HepG2 (cell line): ENCODE results near the gene SLC10A1. TPM values are rescaled to one million over a fixed set of nuclear protein-coding genes. Genes with fewer than 3 reads are reported as not detected.

Source experiments
- AHR ChIP-seq: IDR thresholded peaks from 2 replicates; pipeline ENCODE4 v1.6.1; 2018; ENCODE audit warnings: missing genetic modification reagents, missing compliant biosample characterization
- EEA1 ChIP-seq: sonication (generic); formaldehyde crosslinking; IDR thresholded peaks from 2 replicates; pipeline ENCODE4 v1.5.1; 2020; ENCODE audit warnings: mild to moderate bottlenecking, missing genetic modification reagents, borderline replicate concordance
- FOSL1 ChIP-seq: sonication (generic); formaldehyde crosslinking; IDR thresholded peaks from 2 replicates; pipeline ENCODE4 v1.9.0; 2021; ENCODE audit warnings: missing genetic modification reagents, borderline replicate concordance
- HCFC1 ChIP-seq: fragments of 150-350 bp; IDR thresholded peaks from 2 replicates; pipeline ENCODE4 v1.6.1; 2014; ENCODE audit warnings: low read depth, low read length
- HDAC1 ChIP-seq: sonication (generic); formaldehyde crosslinking; IDR thresholded peaks from 2 replicates; pipeline ENCODE4 v1.5.1; 2020; ENCODE audit warnings: mild to moderate bottlenecking, missing genetic modification reagents
- HMG20A ChIP-seq: IDR thresholded peaks from 2 replicates; pipeline ENCODE4 v1.6.1; 2016; ENCODE audit warnings: borderline replicate concordance
- JDP2 ChIP-seq: sonication (generic); formaldehyde crosslinking; IDR thresholded peaks from 2 replicates; pipeline ENCODE4 v1.8.1; 2022; ENCODE audit warnings: missing genetic modification reagents, borderline replicate concordance
- KDM6A ChIP-seq: IDR thresholded peaks from 2 replicates; pipeline ENCODE4 v1.6.1; 2016; ENCODE audit warnings: low read depth
- MED1 ChIP-seq: sonication (generic); formaldehyde crosslinking; IDR thresholded peaks from 2 replicates; pipeline ENCODE4 v1.4.0; 2020; ENCODE audit warnings: missing genetic modification reagents
- MEIS1 ChIP-seq: sonication (generic); formaldehyde crosslinking; IDR thresholded peaks from 2 replicates; pipeline ENCODE4 v1.9.0; 2021; ENCODE audit warnings: mild to moderate bottlenecking, missing genetic modification reagents, moderate library complexity, borderline replicate concordance
- MIXL1 ChIP-seq: IDR thresholded peaks from 2 replicates; pipeline ENCODE4 v1.6.1; 2016
- NFE2 ChIP-seq: sonication (generic); formaldehyde crosslinking; IDR thresholded peaks from 2 replicates; pipeline ENCODE4 v1.4.0; 2020; ENCODE audit warnings: missing genetic modification reagents
- TAF15 ChIP-seq: fragments of 200-400 bp; formaldehyde crosslinking; IDR thresholded peaks from one replicate; pipeline ENCODE4 v1.6.1; 2018; ENCODE audit warnings: mild to moderate bottlenecking, low read depth, low read length; ENCODE audit not compliant: poor library complexity, severe bottlenecking
- THAP7 ChIP-seq: sonication (generic); formaldehyde crosslinking; IDR thresholded peaks from 2 replicates; pipeline ENCODE4 v1.8.1; 2023; ENCODE audit warnings: mild to moderate bottlenecking, missing genetic modification reagents
- THAP9 ChIP-seq: sonication (generic); formaldehyde crosslinking; IDR thresholded peaks from 2 replicates; pipeline ENCODE4; 2020; ENCODE audit warnings: missing genetic modification reagents, mild to moderate bottlenecking, borderline replicate concordance
- ZMYM2 ChIP-seq: sonication (generic); formaldehyde crosslinking; IDR thresholded peaks from 2 replicates; pipeline ENCODE4 v1.8.0; 2022; ENCODE audit warnings: mild to moderate bottlenecking, missing genetic modification reagents
- ZNF512B ChIP-seq: sonication (generic); formaldehyde crosslinking; IDR thresholded peaks from 2 replicates; pipeline ENCODE4 v1.5.1; 2020; ENCODE audit warnings: missing genetic modification reagents, mild to moderate bottlenecking, borderline replicate concordance
- ZNF574 ChIP-seq: sonication (generic); formaldehyde crosslinking; IDR thresholded peaks from 2 replicates; pipeline ENCODE4 v1.4.0; 2020; ENCODE audit warnings: missing genetic modification reagents
- ZNF737 ChIP-seq: sonication (generic); formaldehyde crosslinking; IDR thresholded peaks from 2 replicates; pipeline ENCODE4 v1.5.0; 2020; ENCODE audit warnings: missing genetic modification reagents, mild to moderate bottlenecking, borderline replicate concordance
- ZNF784 ChIP-seq: sonication (generic); formaldehyde crosslinking; IDR thresholded peaks from 2 replicates; pipeline ENCODE4 v1.5.1; 2020; ENCODE audit warnings: missing genetic modification reagents, mild to moderate bottlenecking, borderline replicate concordance
- polyA plus RNA-seq, 8 experiments: library from polyadenylated mRNA; depleted of rRNA in 3 of 8; stranded (reverse) in 7 of 8; unstranded in 1 of 8; fragments of >200 nt; fragmentation: Illumina TruSeq in 4 of 8; extraction: Trizol in 4 of 8; gene quantifications; 2 replicates each; pipeline versions ENCODE4 v1.2.1 to v1.2.3, GENCODE V29; 2011 to 2016; ENCODE audit warnings: low read depth in 4 of 8, missing spikeins in 1 of 8, mixed read lengths in 1 of 8; ENCODE audit not compliant: insufficient read depth in 1 of 8
- total RNA-seq, 5 experiments: library from RNA; depleted of rRNA; stranded (reverse); fragments of >200 nt; fragmentation: Illumina TruSeq; extraction: Trizol; gene quantifications; 2 replicates each; pipeline ENCODE4 v1.2.3, GENCODE V29; 2016; ENCODE audit warnings: low read depth in 1 of 5

SLC10A1 gene
- total and polyA plus RNA-seq, 2 of the 13 experiments (the other 11 are each of a cell fraction or from before 2014, with no cell fraction given): 0.17 TPM; not detected in 1

- TF ChIP-seq AHR (CRISPR knock-in tag) (no peak), ZNF512B (peak; percentile 78; the same call in 1 of the 2 replicates), ZMYM2 (peak; percentile 82; the same call in 1 of the 2 replicates), ZNF737 (CRISPR knock-in tag) (no peak), THAP7 (CRISPR knock-in tag) (0 out of 2 replicates have a peak, but pooled peaks have one; percentile 19), ZNF784 (peak; percentile 53; the same call in 1 of the 2 replicates), TAF15 (no peak), MED1 (CRISPR knock-in tag) (peak; percentile 80; the same call in 1 of the 2 replicates), HMG20A (CRISPR knock-in tag) (peak; percentile 60; the same call in 1 of the 2 replicates), THAP9 (CRISPR knock-in tag) (peak; percentile 23; the same call in 1 of the 2 replicates), HCFC1 (no peak), FOSL1 (no peak), ZNF574 (CRISPR knock-in tag) (peak; percentile 49; the same call in 1 of the 2 replicates), KDM6A (CRISPR knock-in tag) (peak; percentile 67; the same call in 1 of the 2 replicates), HDAC1 (CRISPR knock-in tag) (peak; percentile 70; the same call in 1 of the 2 replicates), MEIS1 (peak; percentile 78; the same call in 1 of the 2 replicates), EEA1 (CRISPR knock-in tag) (no peak), NFE2 (CRISPR knock-in tag) (no peak), JDP2 (CRISPR knock-in tag) (no peak), MIXL1 (CRISPR knock-in tag) (0 out of 2 replicates have a peak, but pooled peaks have one; percentile 52)
Measured at GRCh38 chr14:69792887-69793421, 4.1 kb downstream of the SLC10A1 start (continued).
